AG09319 (cell line): ENCODE measurements around the gene CDCA4.

ENCODE experiments used
- DNase-seq: peaks from one replicate; pipeline ENCODE4 v3.0.0-alpha.2; 2010; ENCODE audit warnings: low read depth; ENCODE audit errors: extremely low read depth
- CTCF ChIP-seq: IDR thresholded peaks from 2 replicates; pipeline ENCODE4 v1.5.1; 2011; ENCODE audit warnings: low read depth, mild to moderate bottlenecking, inconsistent platforms, low read length, moderate library complexity

CDCA4 gene

GRCh38 chr14:104964546-104964945 is 56.3 kb downstream of the CDCA4 start:
- no peak for TF ChIP-seq CTCF

More at GRCh38 chr14:104964546-104964945, 56.3 kb downstream of the CDCA4 start:
- DNase-seq, result no peak
